ENCODE results near the gene RFTN1. TPM values are rescaled to one million over a fixed set of nuclear protein-coding genes. Genes with fewer than 3 reads are reported as not detected.

RFTN1 gene
- polyA plus RNA-seq, 2 of the 4 experiments (the other 2 are of a cell fraction), result 1.8 to 3.7 TPM

DNA sequence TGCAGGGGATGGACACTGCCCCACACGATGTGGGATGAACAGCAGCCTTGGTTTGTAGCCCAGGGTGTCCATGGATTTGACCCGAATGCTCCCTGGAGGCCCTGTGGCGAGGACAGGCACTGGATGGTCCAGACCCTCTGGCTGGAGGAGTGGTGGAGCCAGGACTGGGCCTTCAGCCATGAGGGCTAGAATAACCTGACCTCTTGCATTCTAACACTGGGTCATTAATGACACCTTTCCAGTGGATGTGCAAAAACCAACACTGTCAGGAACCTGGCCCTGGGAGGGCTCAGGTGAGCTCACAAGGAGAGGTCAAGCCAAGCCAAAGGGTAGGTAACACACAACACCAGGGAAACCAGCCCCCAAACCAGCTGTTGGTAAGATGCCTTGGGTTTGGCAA lies 197.1 kb downstream of the RFTN1 start:
- ChIA-PET POLR2A (no interaction called here), CTCF (interaction anchor here (0.6 to 1.2 kb wide), 2 partner anchors 8 to 106 kb away, joined by 3 read pairs; no protein-coding TSS in a partner anchor)
- no peak for FAIRE-seq
- TF ChIP-seq FOXS1 (CRISPR knock-in tag; IDR thresholded peaks at IDR 0.05) (no peak), HOXA7 (CRISPR knock-in tag; IDR thresholded peaks at IDR 0.05) (no peak), CBX8 (IDR thresholded peaks at IDR 0.05) (no peak), POLR2AphosphoS2 (conservative IDR thresholded peaks at IDR 0.05; ENCODE audit: low read length) (no peak), TFCP2L1 (CRISPR knock-in tag; IDR thresholded peaks at IDR 0.05) (no peak), HDAC2 (IDR thresholded peaks at IDR 0.05) (no peak), KDM1A (IDR thresholded peaks at IDR 0.05; ENCODE audit: low read depth) (no peak), FOSL2 (IDR thresholded peaks at IDR 0.05) (no peak), FOSL2 (CRISPR knock-in tag; IDR thresholded peaks at IDR 0.05) (no peak), ZC3H11A (IDR thresholded peaks at IDR 0.05) (no peak), NPAS2 (CRISPR knock-in tag; IDR thresholded peaks at IDR 0.05; ENCODE audit: borderline replicate concordance) (no peak), POLR2A (IDR thresholded peaks at IDR 0.05; ENCODE audit: low read length) (no peak), CHD2 (IDR thresholded peaks at IDR 0.05; ENCODE audit: low read length, partially characterized antibody) (no peak)
- TF ChIP-seq, protein P1, sequence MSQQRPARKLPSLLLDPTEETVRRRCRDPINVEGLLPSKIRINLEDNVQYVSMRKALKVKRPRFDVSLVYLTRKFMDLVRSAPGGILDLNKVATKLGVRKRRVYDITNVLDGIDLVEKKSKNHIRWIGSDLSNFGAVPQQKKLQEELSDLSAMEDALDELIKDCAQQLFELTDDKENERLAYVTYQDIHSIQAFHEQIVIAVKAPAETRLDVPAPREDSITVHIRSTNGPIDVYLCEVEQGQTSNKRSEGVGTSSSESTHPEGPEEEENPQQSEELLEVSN (IDR thresholded peaks at IDR 0.05; ENCODE audit: borderline replicate concordance, low read depth), result no peak
- TF ChIP-seq, protein P2, sequence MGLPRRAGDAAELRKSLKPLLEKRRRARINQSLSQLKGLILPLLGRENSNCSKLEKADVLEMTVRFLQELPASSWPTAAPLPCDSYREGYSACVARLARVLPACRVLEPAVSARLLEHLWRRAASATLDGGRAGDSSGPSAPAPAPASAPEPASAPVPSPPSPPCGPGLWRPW (IDR thresholded peaks at IDR 0.05), result no peak
- no peaks in the 10 kb centered on the region for H3K4me1 ChIP-seq
- no peak overlapping the region for H3K4me2 ChIP-seq
- ATAC-seq, result no peak
- H3K4me3 ChIP-seq, result no peak overlapping the region
- no peak overlapping the region for H3K27ac ChIP-seq
- no peaks in the 10 kb centered on the region for H3K9me3 ChIP-seq
- DNase-seq (ENCODE audit: low read depth in 1 of 2, low spot score in 1 of 2), result no peak
- WGBS (ENCODE audit: missing lambda C conversion rate), result 90% methylated on average over 2 of the region's 3 CpGs

DNA sequence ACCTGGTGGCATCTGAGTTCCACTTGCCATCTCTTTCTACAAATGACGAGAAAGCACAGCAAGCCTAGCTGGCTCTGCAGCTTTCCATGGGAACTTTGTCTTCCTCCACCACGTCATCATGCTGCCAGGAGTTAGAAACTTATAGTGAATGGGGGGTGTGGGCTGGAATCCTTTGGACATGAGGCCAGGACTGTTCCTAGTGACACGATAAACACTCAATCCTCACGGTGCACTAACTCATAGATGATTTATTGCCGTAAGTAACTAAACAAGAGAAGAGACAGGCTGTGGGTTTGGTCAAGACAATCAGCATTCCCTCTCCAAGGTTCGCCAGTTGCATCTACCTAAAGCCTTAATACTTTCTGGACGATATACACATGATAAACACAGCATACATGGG lies 197.9 kb downstream of the RFTN1 start:
- POLR2A ChIA-PET, result no interaction called here
- H3K4me2 ChIP-seq, result no peak overlapping the region
- WGBS (ENCODE audit: missing lambda C conversion rate), result 85% methylated on average over 7 of the region's 7 CpGs
- H3K4me1 ChIP-seq, result no peaks in the 10 kb centered on the region
- no peak overlapping the region for H3K27ac ChIP-seq
- TF ChIP-seq, protein P2 (IDR thresholded peaks at IDR 0.05), result no peak
- TF ChIP-seq RFX5 (IDR thresholded peaks at IDR 0.05), result no peak
- no peak for TF ChIP-seq CBX2 (IDR thresholded peaks at IDR 0.05; ENCODE audit: borderline replicate concordance, low read depth)
- no peak for TF ChIP-seq JUNB (IDR thresholded peaks at IDR 0.05)
- no peak for TF ChIP-seq ZNF302 (CRISPR knock-in tag; IDR thresholded peaks at IDR 0.05)
- TF ChIP-seq FOXS1 (CRISPR knock-in tag; IDR thresholded peaks at IDR 0.05), result no peak
- no peak for TF ChIP-seq EP300 (IDR thresholded peaks at IDR 0.05)
- TF ChIP-seq, protein P3, sequence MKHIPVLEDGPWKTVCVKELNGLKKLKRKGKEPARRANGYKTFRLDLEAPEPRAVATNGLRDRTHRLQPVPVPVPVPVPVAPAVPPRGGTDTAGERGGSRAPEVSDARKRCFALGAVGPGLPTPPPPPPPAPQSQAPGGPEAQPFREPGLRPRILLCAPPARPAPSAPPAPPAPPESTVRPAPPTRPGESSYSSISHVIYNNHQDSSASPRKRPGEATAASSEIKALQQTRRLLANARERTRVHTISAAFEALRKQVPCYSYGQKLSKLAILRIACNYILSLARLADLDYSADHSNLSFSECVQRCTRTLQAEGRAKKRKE (CRISPR knock-in tag; IDR thresholded peaks at IDR 0.05; ENCODE audit: low read depth), result no peak
- no peaks in the 10 kb centered on the region for H3K9me3 ChIP-seq
- ATAC-seq, result no peak
- no peak for DNase-seq (ENCODE audit: low read depth in 1 of 2, low spot score in 1 of 2)
- no peak for FAIRE-seq
- H3K4me3 ChIP-seq, result no peak overlapping the region
- CTCF ChIA-PET, result interaction anchor here (2.5 kb wide), 1 partner anchor 25 kb away, joined by 10 read pairs; no protein-coding TSS in a partner anchor

DNA sequence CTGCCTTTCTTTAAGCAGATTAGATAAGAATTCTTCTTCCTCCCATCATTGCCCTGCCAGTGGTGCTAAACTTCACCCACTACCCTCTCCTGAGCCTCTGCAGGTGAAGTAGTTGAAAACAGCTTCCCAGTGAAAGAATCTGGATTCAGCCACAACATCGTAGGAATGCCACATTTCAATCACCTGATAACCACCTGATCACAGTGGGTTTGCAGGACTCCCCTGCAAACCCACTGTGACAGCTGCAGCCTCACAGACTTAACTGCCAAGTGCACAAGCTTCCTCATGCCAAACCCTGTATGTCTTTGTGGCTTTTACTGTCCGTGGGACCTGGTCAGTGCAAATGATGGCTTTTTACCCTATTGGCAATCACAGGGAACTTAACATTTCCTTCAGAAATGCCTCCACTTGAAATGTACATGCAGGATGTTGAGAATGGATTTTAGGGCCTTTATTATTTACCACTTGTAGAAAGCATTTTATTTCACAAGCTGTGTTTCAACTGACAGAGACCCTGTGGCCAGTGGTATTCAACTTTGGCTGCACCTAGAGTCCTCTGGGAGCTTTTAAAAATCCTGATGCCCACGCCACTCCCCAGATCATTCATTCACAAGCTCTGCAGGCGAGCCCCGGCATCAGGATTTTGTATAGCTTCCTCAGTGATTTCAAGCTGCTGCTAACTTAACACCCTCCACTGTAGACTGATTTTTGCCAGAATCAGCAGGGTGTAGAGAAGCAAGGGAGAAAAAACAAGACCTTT lies 199.4 kb downstream of the RFTN1 start:
- H3K9me3 ChIP-seq, result no peaks in the 10 kb centered on the region
- POLR2A ChIA-PET, result no interaction called here
- no peaks in the 10 kb centered on the region for H3K4me1 ChIP-seq
- FAIRE-seq (no peak), DNase-seq (ENCODE audit: low read depth in 1 of 2, low spot score in 1 of 2) (no peak), ATAC-seq (no peak)
- H3K27ac ChIP-seq, result no peak overlapping the region
- CTCF ChIA-PET, result interaction anchor here (2.5 kb wide), 1 partner anchor 23 kb away, joined by 10 read pairs; no protein-coding TSS in a partner anchor
- H3K4me3 ChIP-seq, result no peak overlapping the region
- no peak for TF ChIP-seq FOSB (CRISPR knock-in tag; IDR thresholded peaks at IDR 0.05)
- TF ChIP-seq ZC3H11A (IDR thresholded peaks at IDR 0.05), result no peak
- TF ChIP-seq, protein P4, sequence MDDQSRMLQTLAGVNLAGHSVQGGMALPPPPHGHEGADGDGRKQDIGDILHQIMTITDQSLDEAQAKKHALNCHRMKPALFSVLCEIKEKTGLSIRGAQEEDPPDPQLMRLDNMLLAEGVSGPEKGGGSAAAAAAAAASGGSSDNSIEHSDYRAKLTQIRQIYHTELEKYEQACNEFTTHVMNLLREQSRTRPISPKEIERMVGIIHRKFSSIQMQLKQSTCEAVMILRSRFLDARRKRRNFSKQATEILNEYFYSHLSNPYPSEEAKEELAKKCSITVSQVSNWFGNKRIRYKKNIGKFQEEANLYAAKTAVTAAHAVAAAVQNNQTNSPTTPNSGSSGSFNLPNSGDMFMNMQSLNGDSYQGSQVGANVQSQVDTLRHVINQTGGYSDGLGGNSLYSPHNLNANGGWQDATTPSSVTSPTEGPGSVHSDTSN (IDR thresholded peaks at IDR 0.05), result no peak
- TF ChIP-seq RCOR1 (IDR thresholded peaks at IDR 0.05; ENCODE audit: low read depth, low read length), result no peak
- TF ChIP-seq, protein P5, sequence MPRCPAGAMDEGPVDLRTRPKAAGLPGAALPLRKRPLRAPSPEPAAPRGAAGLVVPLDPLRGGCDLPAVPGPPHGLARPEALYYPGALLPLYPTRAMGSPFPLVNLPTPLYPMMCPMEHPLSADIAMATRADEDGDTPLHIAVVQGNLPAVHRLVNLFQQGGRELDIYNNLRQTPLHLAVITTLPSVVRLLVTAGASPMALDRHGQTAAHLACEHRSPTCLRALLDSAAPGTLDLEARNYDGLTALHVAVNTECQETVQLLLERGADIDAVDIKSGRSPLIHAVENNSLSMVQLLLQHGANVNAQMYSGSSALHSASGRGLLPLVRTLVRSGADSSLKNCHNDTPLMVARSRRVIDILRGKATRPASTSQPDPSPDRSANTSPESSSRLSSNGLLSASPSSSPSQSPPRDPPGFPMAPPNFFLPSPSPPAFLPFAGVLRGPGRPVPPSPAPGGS (IDR thresholded peaks at IDR 0.05), result no peak
- no peak for TF ChIP-seq PHF8 (IDR thresholded peaks at IDR 0.05; ENCODE audit: borderline replicate concordance, low read depth)
- no peak for TF ChIP-seq HOXB5 (CRISPR knock-in tag; IDR thresholded peaks at IDR 0.05)
- TF ChIP-seq, protein P1 (IDR thresholded peaks at IDR 0.05; ENCODE audit: borderline replicate concordance, low read depth), result no peak
- no peak for TF ChIP-seq EHF (CRISPR knock-in tag; IDR thresholded peaks at IDR 0.05)
- no peak for TF ChIP-seq FOXS1 (CRISPR knock-in tag; IDR thresholded peaks at IDR 0.05)
- no peak overlapping the region for H3K4me2 ChIP-seq
- WGBS (ENCODE audit: missing lambda C conversion rate), result 93% methylated on average over 5 of the region's 5 CpGs
